Hematopoietic multipotent progenitor cell treated with erythropoietin and hydrocortisone succinate and interleukin-3 and kit ligand, for 6 days (in vitro differentiated cells): ENCODE measurements around the gene PLAU.
"Not testable (repeated sequence)": the region's sequence is repeated elsewhere in the genome, so short reads cannot be mapped to it uniquely, and the experiment has no call there.

Source experiments
- DNase-seq: peaks from one replicate; pipeline ENCODE4 v3.0.0-alpha.2; 2015

PLAU gene

DNA sequence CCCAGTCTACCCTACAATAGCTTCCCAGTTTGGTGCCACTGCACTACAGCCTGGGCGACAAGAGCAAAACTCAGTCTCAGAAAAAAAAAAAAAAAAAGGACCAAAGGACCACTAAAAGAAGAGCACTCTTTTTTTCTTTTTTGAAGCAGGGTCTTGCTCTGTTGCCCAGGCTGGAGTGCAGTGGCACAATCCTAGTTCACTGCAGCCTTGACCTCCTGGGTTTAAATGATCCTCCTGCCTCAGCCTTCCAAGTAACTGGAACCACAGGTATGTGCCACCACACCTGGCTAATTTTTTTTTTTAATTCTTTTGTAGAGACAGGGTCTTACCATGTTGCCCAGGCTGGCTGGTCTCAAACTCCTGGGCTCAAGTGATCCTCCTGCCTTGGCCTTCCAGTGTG, 14.0 kb downstream of the PLAU start:
- DNase-seq, result no peak

GRCh38 chr10:73925539-73925938, 14.6 kb downstream of the PLAU start:
- no peak for DNase-seq

DNA sequence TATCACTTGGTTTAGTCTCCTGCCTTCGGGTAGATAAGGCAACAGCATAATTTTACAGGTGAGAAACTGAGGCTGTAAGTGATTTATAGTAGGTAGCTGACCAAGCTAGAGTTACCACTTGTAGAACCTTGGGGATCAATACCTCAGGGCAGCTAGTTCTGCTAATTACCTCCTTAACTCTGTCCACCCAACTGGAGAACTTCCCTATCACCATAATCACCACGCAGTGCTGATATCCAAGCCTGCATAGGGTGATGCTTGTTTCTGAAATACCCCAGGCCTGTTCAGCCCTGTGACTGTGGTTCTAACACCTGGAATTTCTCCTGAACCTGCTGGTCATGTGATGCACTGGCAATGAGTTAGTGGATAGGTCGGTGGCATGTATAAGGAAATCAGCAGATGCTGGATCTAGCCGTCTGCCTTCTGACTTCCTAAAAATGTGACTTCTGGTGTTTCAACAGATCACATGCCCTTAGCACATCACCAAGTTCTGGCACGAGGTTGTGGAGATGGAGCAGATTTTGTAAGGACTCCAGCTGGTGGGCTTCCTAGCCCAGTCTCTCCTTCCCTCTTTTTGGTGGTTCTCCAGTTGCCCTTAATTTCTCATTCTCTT, 15.3 kb downstream of the PLAU start:
- peak; percentile 53 for DNase-seq

DNA sequence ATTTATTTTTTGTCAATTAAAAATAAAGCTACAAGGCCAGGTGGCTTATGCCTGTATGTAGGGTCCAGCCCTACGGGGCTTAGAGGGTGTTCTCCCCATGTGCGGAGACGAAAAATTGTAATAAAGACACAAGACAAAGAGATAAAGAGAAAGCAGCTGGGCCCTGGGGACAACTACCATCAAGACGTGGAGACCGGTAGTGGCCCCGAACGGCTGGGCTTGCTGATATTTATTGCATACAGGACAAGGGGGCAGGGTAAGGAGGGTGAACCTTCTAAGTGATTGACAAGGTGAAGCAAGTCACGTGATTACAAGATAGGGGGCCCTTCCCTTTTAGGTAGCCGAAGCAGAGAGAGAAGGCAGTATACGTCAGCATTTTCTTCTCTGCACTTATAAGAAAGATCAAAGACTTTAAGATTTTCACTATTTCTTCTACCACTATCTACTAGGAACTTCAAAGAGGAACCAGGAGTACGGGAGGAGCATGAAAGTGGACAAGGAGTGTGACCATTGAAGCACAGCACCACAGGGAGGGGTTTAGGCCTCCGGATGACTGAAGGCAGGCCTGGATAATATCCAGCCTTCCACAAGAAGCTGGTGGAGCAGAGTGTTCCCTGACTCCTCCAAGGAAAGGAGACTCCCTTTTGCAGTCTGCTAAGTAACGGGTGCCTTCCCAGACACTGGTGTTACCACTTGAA, 19.8 kb downstream of the PLAU start:
- not testable (repeated sequence) for DNase-seq

GRCh38 chr10:73931767-73932619, 21.1 kb downstream of the PLAU start:
- no peak for DNase-seq

- no peak for DNase-seq
These were observed 21.7 kb downstream of the PLAU start for GRCh38 chr10:73932620-73933112.

GRCh38 chr10:73934074-73934473, 23.1 kb downstream of the PLAU start:
- DNase-seq, result no peak

- DNase-seq, result no peak
These were observed 25.0 kb downstream of the PLAU start for GRCh38 chr10:73935895-73936294.

DNA sequence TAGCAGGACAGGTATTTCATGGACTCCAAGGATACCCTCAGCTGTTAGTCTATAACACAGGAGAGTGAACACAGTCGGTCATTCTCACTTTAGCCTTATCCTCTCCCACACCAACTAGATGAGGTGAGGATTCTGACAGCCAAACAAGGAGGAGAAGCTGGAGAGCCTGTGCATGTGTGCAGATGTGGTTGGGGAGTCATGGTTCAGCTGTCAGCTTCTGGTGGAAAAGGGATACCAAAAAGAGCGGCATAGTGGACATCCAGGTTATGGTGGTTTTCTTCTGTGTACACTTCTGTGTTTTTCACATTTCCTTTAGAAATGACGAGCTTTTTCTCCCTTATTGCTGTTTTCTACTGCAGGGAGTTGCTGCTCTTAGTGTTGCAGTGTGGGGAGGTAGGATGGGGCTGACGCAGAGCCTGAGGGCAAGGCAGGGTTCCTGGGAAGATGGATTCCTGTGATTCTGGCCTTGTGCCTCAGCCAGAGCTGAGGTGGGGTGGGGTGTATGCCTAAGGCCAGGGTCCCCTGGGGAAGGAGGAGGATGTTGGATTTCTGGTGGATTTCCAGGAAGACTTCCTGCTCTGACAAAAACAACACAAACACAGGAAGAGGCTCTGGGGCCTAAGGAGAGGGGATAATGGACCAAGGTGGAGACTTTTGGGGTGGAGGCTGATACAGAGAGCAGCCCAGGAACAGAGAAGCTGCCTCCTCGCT, 26.6 kb downstream of the PLAU start:
- no peak for DNase-seq

- DNase-seq, result peak; percentile 86
These were observed 29.8 kb downstream of the PLAU start for GRCh38 chr10:73940634-73941221.

- no peak for DNase-seq
These were observed 30.4 kb downstream of the PLAU start for GRCh38 chr10:73941300-73941699.

GRCh38 chr10:73944356-73945100, 33.6 kb downstream of the PLAU start:
- DNase-seq, result no peak

GRCh38 chr10:73946253-73947145, 35.6 kb downstream of the PLAU start:
- DNase-seq, result no peak

GRCh38 chr10:73948947-73949633, 38.2 kb downstream of the PLAU start:
- no peak for DNase-seq

DNA sequence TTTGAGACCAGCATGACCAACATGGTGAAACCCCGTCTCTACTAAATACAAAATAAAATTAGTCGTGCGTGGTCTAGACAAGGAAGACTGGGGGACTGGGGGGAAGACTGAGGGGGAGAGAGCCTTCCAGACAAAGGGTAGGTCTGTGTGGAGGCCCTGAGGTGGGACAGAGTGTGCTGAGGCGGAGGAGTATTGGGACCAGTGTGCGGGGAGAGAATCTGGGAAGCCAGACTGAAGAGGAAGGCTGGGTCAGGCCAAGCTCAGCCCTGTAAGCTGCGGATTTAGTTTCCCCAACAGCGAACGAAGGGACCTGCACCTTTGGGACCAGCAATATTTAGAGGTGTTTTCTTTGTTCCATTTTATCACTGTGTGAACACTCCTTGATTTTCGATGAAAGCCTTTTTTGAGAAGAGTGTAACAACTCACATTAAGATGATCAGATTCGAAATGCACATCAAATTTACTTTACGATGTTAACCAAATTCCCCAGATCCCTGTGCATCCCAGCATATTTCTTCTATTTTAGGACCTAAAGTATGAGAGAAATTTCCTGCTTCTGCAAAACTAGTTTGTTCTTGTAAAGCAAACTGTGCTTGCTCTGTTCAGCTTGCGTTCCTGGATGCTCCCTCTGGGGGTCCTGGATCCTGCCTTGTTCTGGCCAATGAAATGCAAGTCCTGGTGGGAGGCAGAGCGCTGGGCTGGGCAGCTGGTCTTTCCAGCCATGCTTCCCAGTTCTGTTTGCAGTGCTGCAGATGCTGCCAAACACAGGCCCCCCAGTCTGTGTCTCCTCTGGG, 39.4 kb downstream of the PLAU start:
- DNase-seq, result no peak

DNA sequence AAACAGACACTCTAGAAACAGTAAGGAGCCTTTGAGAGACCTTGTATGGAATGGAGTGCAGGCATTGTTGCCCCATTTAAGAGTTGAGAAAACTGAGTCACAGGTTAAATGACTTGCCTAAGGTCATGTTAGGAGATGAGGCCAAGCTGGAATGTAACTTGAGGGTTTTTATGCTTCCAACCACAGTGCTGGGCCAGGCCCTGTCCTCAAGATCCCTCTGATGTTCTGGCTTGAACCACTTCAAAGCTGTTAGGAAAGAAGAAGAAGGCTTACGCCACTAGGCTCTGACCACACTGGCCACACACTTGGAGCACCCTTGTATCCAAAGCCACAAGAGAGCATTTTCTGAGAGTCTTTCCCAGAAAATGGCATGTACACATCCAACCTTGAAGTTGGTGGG, 42.7 kb downstream of the PLAU start:
- DNase-seq, result peak; percentile 46

GRCh38 chr10:73954737-73955136, 43.8 kb downstream of the PLAU start:
- DNase-seq, result no peak

DNA sequence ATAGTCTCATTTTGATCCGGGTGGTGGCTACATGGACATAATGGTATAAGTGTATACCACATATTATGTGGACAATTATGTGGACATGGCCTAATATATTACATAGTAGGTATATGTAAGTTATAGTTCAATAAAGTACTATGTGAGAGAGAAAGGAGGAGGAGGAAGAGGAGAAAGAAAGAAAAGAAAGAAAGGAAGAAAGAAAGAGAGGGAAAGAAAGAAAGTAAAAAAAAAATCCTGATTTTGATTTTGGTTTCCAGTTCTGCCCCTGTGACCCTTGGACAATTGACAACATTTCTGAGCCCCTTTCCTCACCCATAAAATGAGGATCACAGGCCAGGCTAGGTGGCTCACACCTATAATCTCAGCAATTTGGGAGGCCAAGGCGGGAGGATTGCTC, 44.8 kb downstream of the PLAU start:
- no peak for DNase-seq
